ENCODE results near the gene SCG5.

The SCG5 gene

DNA sequence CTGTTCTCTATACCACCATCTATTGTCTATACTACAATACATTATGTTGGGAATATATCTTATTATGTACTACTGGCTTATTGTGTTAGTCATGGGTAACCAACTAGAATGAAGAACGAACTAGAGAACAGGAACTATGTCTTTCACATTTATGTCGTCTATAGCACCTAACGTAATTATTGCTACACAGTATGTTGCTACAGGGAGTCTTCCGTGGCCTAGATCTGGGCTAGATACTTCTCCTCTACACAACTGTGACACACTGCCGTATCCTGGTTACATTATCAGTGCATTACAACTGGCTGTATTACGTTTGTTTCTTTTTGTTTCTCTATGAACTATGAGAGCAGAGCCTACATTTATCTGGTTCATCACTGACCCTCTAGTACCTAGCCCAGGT is 34.0 kb downstream of the SCG5 start:
- no peak for TF ChIP-seq ISL1 (CRISPR knock-in tag; IDR thresholded peaks at IDR 0.05)
- no peak for TF ChIP-seq ZC3H10 (CRISPR knock-in tag; IDR thresholded peaks at IDR 0.05)
- no peak for TF ChIP-seq ZNF8 (CRISPR knock-in tag; IDR thresholded peaks at IDR 0.05)
- no peak for TF ChIP-seq ZNF565 (CRISPR knock-in tag; conservative IDR thresholded peaks at IDR 0.05; ENCODE audit: low read depth)
- ATAC-seq = no peak

- no peak for TF ChIP-seq PPARA (CRISPR knock-in tag; IDR thresholded peaks at IDR 0.05; ENCODE audit: borderline replicate concordance)
- no peak for TF ChIP-seq SNAI2 (CRISPR knock-in tag; IDR thresholded peaks at IDR 0.05)
- ATAC-seq = no peak
Measured at GRCh38 chr15:32676169-32676568, 34.7 kb downstream of the SCG5 start.

GRCh38 chr15:32677238-32677750 is 35.8 kb downstream of the SCG5 start:
- no peak for ATAC-seq
- TF ChIP-seq ARNTL (CRISPR knock-in tag; IDR thresholded peaks at IDR 0.05; ENCODE audit: borderline replicate concordance, low read depth) = no peak
- TF ChIP-seq ZFP30 (CRISPR knock-in tag; IDR thresholded peaks at IDR 0.05) = no peak
- TF ChIP-seq ISL1 (CRISPR knock-in tag; IDR thresholded peaks at IDR 0.05) = no peak
- TF ChIP-seq POU6F1 (CRISPR knock-in tag; IDR thresholded peaks at IDR 0.05; ENCODE audit: borderline replicate concordance, low read depth) = no peak
- TF ChIP-seq ZNF70 (CRISPR knock-in tag; IDR thresholded peaks at IDR 0.05) = no peak
- TF ChIP-seq ZNF8 (CRISPR knock-in tag; IDR thresholded peaks at IDR 0.05) = no peak
- TF ChIP-seq ZC3H10 (CRISPR knock-in tag; IDR thresholded peaks at IDR 0.05) = no peak
- no peak for TF ChIP-seq TSHZ2 (CRISPR knock-in tag; IDR thresholded peaks at IDR 0.05)
- no peak for TF ChIP-seq TOX (CRISPR knock-in tag; IDR thresholded peaks at IDR 0.05; ENCODE audit: borderline replicate concordance)
- no peak for TF ChIP-seq ZFP3 (CRISPR knock-in tag; IDR thresholded peaks at IDR 0.05)
- TF ChIP-seq SNAI2 (CRISPR knock-in tag; IDR thresholded peaks at IDR 0.05) = no peak
- TF ChIP-seq, protein P1, sequence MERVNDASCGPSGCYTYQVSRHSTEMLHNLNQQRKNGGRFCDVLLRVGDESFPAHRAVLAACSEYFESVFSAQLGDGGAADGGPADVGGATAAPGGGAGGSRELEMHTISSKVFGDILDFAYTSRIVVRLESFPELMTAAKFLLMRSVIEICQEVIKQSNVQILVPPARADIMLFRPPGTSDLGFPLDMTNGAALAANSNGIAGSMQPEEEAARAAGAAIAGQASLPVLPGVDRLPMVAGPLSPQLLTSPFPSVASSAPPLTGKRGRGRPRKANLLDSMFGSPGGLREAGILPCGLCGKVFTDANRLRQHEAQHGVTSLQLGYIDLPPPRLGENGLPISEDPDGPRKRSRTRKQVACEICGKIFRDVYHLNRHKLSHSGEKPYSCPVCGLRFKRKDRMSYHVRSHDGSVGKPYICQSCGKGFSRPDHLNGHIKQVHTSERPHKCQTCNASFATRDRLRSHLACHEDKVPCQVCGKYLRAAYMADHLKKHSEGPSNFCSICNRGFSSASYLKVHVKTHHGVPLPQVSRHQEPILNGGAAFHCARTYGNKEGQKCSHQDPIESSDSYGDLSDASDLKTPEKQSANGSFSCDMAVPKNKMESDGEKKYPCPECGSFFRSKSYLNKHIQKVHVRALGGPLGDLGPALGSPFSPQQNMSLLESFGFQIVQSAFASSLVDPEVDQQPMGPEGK (CRISPR knock-in tag; IDR thresholded peaks at IDR 0.05; ENCODE audit: borderline replicate concordance) = no peak
- no peak for TF ChIP-seq TCF4 (CRISPR knock-in tag; IDR thresholded peaks at IDR 0.05; ENCODE audit: borderline replicate concordance)
- TF ChIP-seq CSDC2 (CRISPR knock-in tag; IDR thresholded peaks at IDR 0.05) = no peak
- TF ChIP-seq RARB (CRISPR knock-in tag; IDR thresholded peaks at IDR 0.05) = no peak
- TF ChIP-seq GLIS3 (CRISPR knock-in tag; IDR thresholded peaks at IDR 0.05) = no peak
- no peak for TF ChIP-seq CREB5 (CRISPR knock-in tag; IDR thresholded peaks at IDR 0.05; ENCODE audit: low read depth)
- no peak for TF ChIP-seq ZNF565 (CRISPR knock-in tag; conservative IDR thresholded peaks at IDR 0.05; ENCODE audit: low read depth)

DNA sequence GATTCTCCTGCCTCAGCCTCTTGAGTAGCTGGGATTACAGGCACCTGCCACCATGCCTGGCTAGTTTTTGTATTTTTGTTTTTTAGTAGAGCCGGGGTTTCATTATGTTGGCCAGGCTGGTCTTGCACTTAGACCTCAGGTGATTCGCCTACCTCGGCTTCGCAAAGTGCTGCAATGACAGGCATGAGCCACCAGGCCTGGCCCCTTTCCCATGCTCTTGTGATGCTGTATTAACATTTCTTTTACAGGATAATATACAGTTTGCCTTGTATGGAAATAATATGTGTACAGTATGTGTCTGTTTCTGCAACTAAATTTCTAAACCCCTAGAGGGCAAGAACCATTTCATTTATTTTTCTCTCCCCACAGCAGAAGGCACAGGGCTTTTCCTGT is 37.8 kb downstream of the SCG5 start:
- no peak for ATAC-seq
- TF ChIP-seq ISL1 (CRISPR knock-in tag; IDR thresholded peaks at IDR 0.05) = no peak
- no peak for TF ChIP-seq CREB5 (CRISPR knock-in tag; IDR thresholded peaks at IDR 0.05; ENCODE audit: low read depth)
- TF ChIP-seq ESRRG (CRISPR knock-in tag; IDR thresholded peaks at IDR 0.05) = no peak
- TF ChIP-seq RARB (CRISPR knock-in tag; IDR thresholded peaks at IDR 0.05) = no peak
- TF ChIP-seq ZNF8 (CRISPR knock-in tag; IDR thresholded peaks at IDR 0.05) = no peak
- TF ChIP-seq CSRNP3 (CRISPR knock-in tag; IDR thresholded peaks at IDR 0.05) = no peak

Data from SK-N-SH treated with all-trans-retinoic acid at 6 μM for 48 hours (cell line).